ENCODE measurements around the gene CSH1. TPM values are rescaled to one million over a fixed set of nuclear protein-coding genes. Genes with fewer than 3 reads are reported as not detected.
"Not testable (repeated sequence)": the region's sequence is repeated elsewhere in the genome, so short reads cannot be mapped to it uniquely, and the experiment has no call there.

CSH1 gene
- total RNA-seq, 2 experiments from 2014 or later: not detected

- no peak overlapping the region for H3K27ac Mint-ChIP-seq
- H3K27me3 ChIP-seq (ENCODE audit: control insufficient read depth in 1 of 2, insufficient read depth in 2 of 2, low read length in 2 of 2): no peaks in the 10 kb centered on the region
- H3K9me3 Mint-ChIP-seq: no peaks in the 10 kb centered on the region
- DNase-seq (no peak), ATAC-seq (ENCODE audit: poor library complexity) (no peak)
- peaks cover 24% of the 10 kb centered on the region for H3K4me1 Mint-ChIP-seq (ENCODE audit: low read depth)
- ChIA-PET CTCF (interaction anchor here (0.8 to 2.2 kb wide), 3 partner anchors 19 to 114 kb away, joined by 3 to 8 read pairs (median 3); no protein-coding TSS in a partner anchor), POLR2A (interaction anchor here (0.6 to 1.0 kb wide), 2 partner anchors 92 to 218 kb away, joined by 4 read pairs; no protein-coding TSS in a partner anchor)
- H3K36me3 Mint-ChIP-seq (ENCODE audit: low read depth): peaks cover 10% of the 10 kb centered on the region
- intact Hi-C loops (cut with DNase I, micrococcal nuclease): no loop called here
- peaks cover 25% of the 10 kb centered on the region for H3K36me3 ChIP-seq (ENCODE audit: insufficient read depth, low read length)
- H3K27me3 Mint-ChIP-seq: no peaks in the 10 kb centered on the region
- H3K4me1 ChIP-seq (ENCODE audit: insufficient read depth, low read length): peaks cover 24% of the 10 kb centered on the region
- H3K27ac ChIP-seq (ENCODE audit: low read depth in 1 of 2, low read length in 2 of 2): peak overlapping the region in 1 of 2 donors; percentile 2
- H3K4me3 Mint-ChIP-seq: no peak overlapping the region
- no peaks in the 10 kb centered on the region for H3K9me3 ChIP-seq (ENCODE audit: control insufficient read depth in 1 of 2, insufficient read depth in 1 of 2, low read length in 2 of 2)
- H3K4me3 ChIP-seq (ENCODE audit: low read length): no peak overlapping the region
- no peak for TF ChIP-seq CTCF (IDR thresholded peaks at IDR 0.05)
These were observed 31.2 kb upstream of the CSH1 start for GRCh38 chr17:63927464-63928171.

- H3K4me3 Mint-ChIP-seq: no peak overlapping the region
- Histone ChIP-seq H3K27me3 (ENCODE audit: control insufficient read depth in 1 of 2, insufficient read depth in 2 of 2, low read length in 2 of 2) (no peaks in the 10 kb centered on the region), H3K9me3 (ENCODE audit: control insufficient read depth in 1 of 2, insufficient read depth in 1 of 2, low read length in 2 of 2) (no peaks in the 10 kb centered on the region), H3K36me3 (ENCODE audit: insufficient read depth, low read length) (peaks cover 25% of the 10 kb centered on the region), H3K27ac (ENCODE audit: low read depth in 1 of 2, low read length in 2 of 2) (peak overlapping the region in 1 of 2 donors; percentile 16), H3K4me1 (ENCODE audit: insufficient read depth, low read length) (peaks cover 9% of the 10 kb centered on the region), H3K4me3 (ENCODE audit: low read length) (no peak overlapping the region)
- POLR2A ChIA-PET: interaction anchor here (1.0 kb wide), 1 partner anchor 94 kb away, joined by 3 read pairs; the partner anchor contains the start of gene ICAM2
- CTCF ChIA-PET: no interaction called here
- ATAC-seq (ENCODE audit: poor library complexity) (no peak), DNase-seq (no peak)
- H3K27me3 Mint-ChIP-seq: no peaks in the 10 kb centered on the region
- no peaks in the 10 kb centered on the region for H3K9me3 Mint-ChIP-seq
- H3K36me3 Mint-ChIP-seq (ENCODE audit: low read depth): peaks cover 10% of the 10 kb centered on the region
- no peak overlapping the region for H3K27ac Mint-ChIP-seq
- intact Hi-C loops (cut with DNase I, micrococcal nuclease): no loop called here
- no peak for TF ChIP-seq CTCF (IDR thresholded peaks at IDR 0.05)
- H3K4me1 Mint-ChIP-seq (ENCODE audit: low read depth): peaks cover 12% of the 10 kb centered on the region
These were observed 29.8 kb upstream of the CSH1 start for GRCh38 chr17:63926164-63926563.

GRCh38 chr17:63925615-63926014, 29.2 kb upstream of the CSH1 start:
- Histone ChIP-seq H3K27me3 (ENCODE audit: control insufficient read depth in 1 of 2, insufficient read depth in 2 of 2, low read length in 2 of 2) (no peaks in the 10 kb centered on the region), H3K36me3 (ENCODE audit: insufficient read depth, low read length) (peaks cover 25% of the 10 kb centered on the region), H3K9me3 (ENCODE audit: control insufficient read depth in 1 of 2, insufficient read depth in 1 of 2, low read length in 2 of 2) (no peaks in the 10 kb centered on the region), H3K4me3 (ENCODE audit: low read length) (no peak overlapping the region), H3K27ac (ENCODE audit: low read depth in 1 of 2, low read length in 2 of 2) (peak overlapping the region in 1 of 2 donors; percentile 16), H3K4me1 (ENCODE audit: insufficient read depth, low read length) (peaks cover 3% of the 10 kb centered on the region)
- no peak overlapping the region for H3K27ac Mint-ChIP-seq
- peaks cover 7% of the 10 kb centered on the region for H3K36me3 Mint-ChIP-seq (ENCODE audit: low read depth)
- no peaks in the 10 kb centered on the region for H3K9me3 Mint-ChIP-seq
- POLR2A ChIA-PET: interaction anchor here (1.0 kb wide), 1 partner anchor 95 kb away, joined by 3 read pairs; the partner anchor contains the start of gene ICAM2
- no peak overlapping the region for H3K4me3 Mint-ChIP-seq
- no peak for TF ChIP-seq CTCF (IDR thresholded peaks at IDR 0.05)
- DNase-seq (no peak), ATAC-seq (ENCODE audit: poor library complexity) (no peak)
- peaks cover 6% of the 10 kb centered on the region for H3K4me1 Mint-ChIP-seq (ENCODE audit: low read depth)
- intact Hi-C loops (cut with DNase I, micrococcal nuclease): no loop called here
- CTCF ChIA-PET: interaction anchor here (0.6 kb wide), 1 partner anchor 44 kb away, joined by 3 read pairs; the partner anchor contains the start of gene GH2
- no peaks in the 10 kb centered on the region for H3K27me3 Mint-ChIP-seq

GRCh38 chr17:63922402-63922801, 26.0 kb upstream of the CSH1 start:
- H3K27me3 ChIP-seq (ENCODE audit: control insufficient read depth in 1 of 2, insufficient read depth in 2 of 2, low read length in 2 of 2); H3K36me3 Mint-ChIP-seq (ENCODE audit: low read depth); H3K4me3 ChIP-seq (ENCODE audit: low read length); H3K27ac ChIP-seq (ENCODE audit: low read depth in 1 of 2, low read length in 2 of 2); H3K4me1 ChIP-seq (ENCODE audit: insufficient read depth, low read length); H3K36me3 ChIP-seq (ENCODE audit: insufficient read depth, low read length); H3K4me1 Mint-ChIP-seq (ENCODE audit: low read depth); H3K27me3 Mint-ChIP-seq; intact Hi-C loops (cut with DNase I, micrococcal nuclease); DNase-seq; H3K9me3 Mint-ChIP-seq; H3K27ac Mint-ChIP-seq; POLR2A ChIA-PET; CTCF ChIA-PET; H3K9me3 ChIP-seq (ENCODE audit: control insufficient read depth in 1 of 2, insufficient read depth in 1 of 2, low read length in 2 of 2); H3K4me3 Mint-ChIP-seq; ATAC-seq (ENCODE audit: poor library complexity): not testable (repeated sequence)

- not testable (repeated sequence) for H3K9me3 Mint-ChIP-seq; DNase-seq; H3K4me1 Mint-ChIP-seq (ENCODE audit: low read depth); H3K4me1 ChIP-seq (ENCODE audit: insufficient read depth, low read length); H3K36me3 Mint-ChIP-seq (ENCODE audit: low read depth); H3K9me3 ChIP-seq (ENCODE audit: control insufficient read depth in 1 of 2, insufficient read depth in 1 of 2, low read length in 2 of 2); H3K27ac ChIP-seq (ENCODE audit: low read depth in 1 of 2, low read length in 2 of 2); H3K27ac Mint-ChIP-seq; H3K36me3 ChIP-seq (ENCODE audit: insufficient read depth, low read length); H3K4me3 Mint-ChIP-seq; ATAC-seq (ENCODE audit: poor library complexity); H3K27me3 ChIP-seq (ENCODE audit: control insufficient read depth in 1 of 2, insufficient read depth in 2 of 2, low read length in 2 of 2); H3K27me3 Mint-ChIP-seq; H3K4me3 ChIP-seq (ENCODE audit: low read length)
- ChIA-PET POLR2A (interaction anchor here (2.1 kb wide), 1 partner anchor 26 kb away, joined by 17 read pairs; no protein-coding TSS in a partner anchor), CTCF (interaction anchor here (2.0 to 3.0 kb wide), 2 partner anchors 26 to 107 kb away, joined by 29 to 75 read pairs; no protein-coding TSS in a partner anchor)
- intact Hi-C loops (cut with DNase I, micrococcal nuclease): loop anchor here in 1 of 2 experiments (2.0 kb wide), 1 partner anchor 64 kb away; no protein-coding TSS in a partner anchor
These were observed 24.4 kb upstream of the CSH1 start for GRCh38 chr17:63920779-63921178.

All from CD4-positive, alpha-beta T cell (primary cell).